ENCODE measurements around the gene ENDOD1.

ENDOD1 gene

GRCh38 chr11:95144313-95145235 is 54.9 kb downstream of the ENDOD1 start:
- DNase-seq (ENCODE audit: low spot score) = no peak

- no peak for DNase-seq (ENCODE audit: low spot score)
Measured at GRCh38 chr11:95145430-95146060, 55.9 kb downstream of the ENDOD1 start.

DNA sequence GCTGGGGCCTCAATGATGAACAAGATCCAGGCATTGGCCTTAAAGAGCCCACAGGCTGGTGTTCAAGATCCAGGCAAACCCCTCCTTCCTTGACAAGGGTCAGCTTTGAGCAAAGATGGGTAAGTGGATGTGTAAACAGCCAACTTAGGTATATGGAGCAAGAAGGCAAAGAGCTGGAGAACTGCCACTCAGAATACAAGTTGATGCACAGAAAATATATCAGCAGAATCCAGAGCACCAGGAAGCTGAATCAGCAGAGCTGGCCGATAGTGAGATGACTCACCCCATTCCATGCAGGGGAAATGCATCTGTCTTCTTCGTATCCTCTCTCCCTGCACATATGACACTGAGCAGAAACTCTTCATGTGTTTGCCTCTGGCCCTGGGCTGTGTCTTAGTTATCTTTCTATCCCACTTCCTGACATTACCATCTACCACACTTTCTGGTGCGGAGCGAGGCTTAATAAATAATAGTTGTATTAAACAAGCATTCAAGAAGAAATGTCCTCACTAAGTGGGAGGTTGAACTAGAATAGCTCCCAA is 57.8 kb downstream of the ENDOD1 start:
- peak; percentile 30 for DNase-seq (ENCODE audit: low spot score)

- no peak for DNase-seq (ENCODE audit: low spot score)
Measured at GRCh38 chr11:95148406-95148805, 58.8 kb downstream of the ENDOD1 start.

GRCh38 chr11:95148938-95149337 is 59.3 kb downstream of the ENDOD1 start:
- no peak for DNase-seq (ENCODE audit: low spot score)

- no peak for DNase-seq (ENCODE audit: low spot score)
Measured at GRCh38 chr11:95149651-95150364, 60.2 kb downstream of the ENDOD1 start.

- peak; percentile 94 for DNase-seq (ENCODE audit: low spot score)
Measured at GRCh38 chr11:95150956-95151684, 61.5 kb downstream of the ENDOD1 start.

- DNase-seq (ENCODE audit: low spot score) = peak; percentile 24
Measured at GRCh38 chr11:95152876-95153856, 63.5 kb downstream of the ENDOD1 start.

DNA sequence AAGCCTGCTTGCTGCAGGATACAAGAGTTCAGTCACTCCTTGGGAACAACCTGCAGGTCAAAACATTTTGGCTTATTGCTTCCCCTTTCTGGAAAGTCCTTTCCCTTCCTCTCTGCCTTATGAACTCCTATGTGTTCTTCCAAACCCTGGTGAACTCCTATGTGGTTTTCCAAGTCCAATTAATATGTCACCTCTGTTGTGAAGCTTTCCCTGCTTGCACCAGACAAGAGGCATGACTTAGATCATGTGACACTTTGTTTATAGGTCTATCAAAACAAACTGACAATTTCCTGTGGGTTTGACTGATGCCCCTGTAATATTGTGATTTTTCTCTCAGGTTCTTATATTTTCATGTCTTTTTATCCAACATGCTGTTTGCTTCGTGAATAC is 64.2 kb downstream of the ENDOD1 start:
- peak; percentile 24 for DNase-seq (ENCODE audit: low spot score)

GRCh38 chr11:95154514-95154913 is 64.9 kb downstream of the ENDOD1 start:
- peak; percentile 76 for DNase-seq (ENCODE audit: low spot score)

- DNase-seq (ENCODE audit: low spot score) = no peak
Measured at GRCh38 chr11:95155385-95155784, 65.7 kb downstream of the ENDOD1 start.

GRCh38 chr11:95156133-95156721 is 66.6 kb downstream of the ENDOD1 start:
- no peak for DNase-seq (ENCODE audit: low spot score)

DNA sequence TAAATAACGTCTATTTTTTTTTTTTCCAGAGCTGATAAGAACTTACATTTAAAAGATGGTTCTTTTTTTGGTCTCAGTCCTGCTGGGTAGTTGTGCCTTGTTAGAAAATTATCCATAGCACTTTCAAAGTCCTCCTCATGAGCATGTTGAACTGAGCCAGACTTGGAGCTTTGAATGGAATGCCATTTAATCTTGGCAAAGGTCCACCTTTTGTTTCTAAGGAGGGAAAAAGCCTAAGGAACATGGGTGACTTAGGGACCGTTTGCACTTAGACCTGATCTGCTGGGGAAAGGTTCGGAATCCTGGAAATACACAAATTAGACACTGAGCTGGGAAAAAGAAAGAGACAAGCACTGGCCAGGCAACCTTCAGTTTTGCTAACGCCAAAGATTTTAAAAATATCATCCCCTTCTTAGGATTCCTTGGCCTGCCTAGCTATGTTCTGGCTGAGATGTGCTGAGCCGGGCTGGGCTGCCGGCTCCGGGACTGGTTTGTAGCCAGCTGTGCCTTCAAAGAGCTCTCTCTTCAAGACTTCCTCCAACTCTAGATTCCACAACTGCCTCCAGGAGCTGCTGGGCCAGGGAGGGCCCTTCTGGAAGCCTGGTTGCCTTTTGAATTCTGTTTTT is 67.4 kb downstream of the ENDOD1 start:
- DNase-seq (ENCODE audit: low spot score) = no peak

GRCh38 chr11:95157824-95158223 is 68.2 kb downstream of the ENDOD1 start:
- peak; percentile 23 for DNase-seq (ENCODE audit: low spot score)

GRCh38 chr11:95161248-95161647 is 71.6 kb downstream of the ENDOD1 start:
- DNase-seq (ENCODE audit: low spot score) = no peak

DNA sequence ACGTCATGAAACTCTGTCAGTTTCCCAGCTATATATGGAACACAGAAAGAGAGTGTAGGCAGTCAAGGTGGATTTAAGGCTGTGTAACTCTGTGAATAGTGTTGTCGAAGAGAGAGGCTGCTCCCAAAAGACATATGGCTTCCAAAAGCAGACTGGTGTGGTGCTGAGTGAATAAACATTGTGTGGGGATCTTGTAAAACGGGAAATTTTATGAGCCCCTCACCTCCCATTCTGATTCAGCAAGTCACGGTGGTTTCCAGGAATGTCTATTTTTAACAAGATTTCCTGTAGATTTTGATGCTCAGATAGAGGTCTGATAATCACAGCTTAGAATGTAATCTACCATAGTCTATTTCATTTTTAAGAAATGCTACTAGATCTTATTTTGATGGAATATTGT is 73.5 kb downstream of the ENDOD1 start:
- no peak for DNase-seq (ENCODE audit: low spot score)

DNA sequence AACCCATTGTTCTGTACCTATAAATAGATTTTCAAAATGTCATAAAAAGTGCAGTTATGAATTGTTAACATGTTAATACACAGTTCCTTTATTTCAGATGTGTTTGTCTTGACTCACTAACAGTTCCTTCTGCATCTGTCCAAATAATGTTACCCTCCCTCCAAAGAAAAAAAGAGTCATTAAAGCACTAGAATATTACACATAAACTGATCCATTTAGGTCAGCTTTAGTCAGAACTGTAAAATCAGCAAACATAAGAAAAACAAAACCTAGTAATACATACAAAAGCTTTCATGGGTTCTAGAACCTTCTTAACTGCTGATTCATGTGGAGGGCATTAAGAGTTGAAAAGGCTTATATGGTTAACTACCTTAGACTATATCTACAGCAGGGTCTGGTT is 76.0 kb downstream of the ENDOD1 start:
- no peak for DNase-seq (ENCODE audit: low spot score)

- no peak for DNase-seq (ENCODE audit: low spot score)
Measured at GRCh38 chr11:95166781-95167180, 77.1 kb downstream of the ENDOD1 start.

DNA sequence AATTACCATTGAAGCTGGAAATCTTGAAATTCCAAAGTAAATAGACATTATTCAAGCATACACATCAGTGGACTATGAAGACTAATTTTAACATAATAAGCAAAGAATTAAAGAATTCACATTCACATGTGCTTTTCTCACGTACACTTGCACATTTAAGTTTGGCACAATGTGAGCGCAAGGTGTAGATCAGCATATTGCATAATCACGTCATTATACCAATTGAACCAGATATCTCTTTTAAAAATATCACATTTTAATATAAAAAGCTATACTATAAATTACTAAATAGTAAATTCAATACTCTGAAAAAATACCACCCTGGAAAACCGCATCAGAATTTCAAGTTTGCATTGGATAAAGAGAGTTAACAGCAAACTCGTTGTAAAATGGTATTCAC is 80.6 kb downstream of the ENDOD1 start:
- no peak for DNase-seq (ENCODE audit: low spot score)
